ENCODE data around the gene CAPN12. TPM values are rescaled to one million over a fixed set of nuclear protein-coding genes. Genes with fewer than 3 reads are reported as not detected.

CAPN12 gene
- total RNA-seq, 1 experiment from 2014 or later = not detected

GRCh38 chr19:38692458-38693379 lies 51.6 kb downstream of the CAPN12 start:
- intact Hi-C loops (cut with micrococcal nuclease) = loop anchor here (2.0 kb wide), 1 partner anchor 36 kb away; no protein-coding TSS in a partner anchor
- H3K27me3 Mint-ChIP-seq (ENCODE audit: insufficient read depth, unreplicated experiment) = no peaks in the 10 kb centered on the region
- peaks cover 49% of the 10 kb centered on the region for H3K4me1 Mint-ChIP-seq (ENCODE audit: insufficient read depth, unreplicated experiment)
- peak overlapping the region; percentile 98 for H3K27ac Mint-ChIP-seq (ENCODE audit: low read depth, unreplicated experiment)
- no peak for DNase-seq (ENCODE audit: unreplicated experiment)
- H3K4me3 Mint-ChIP-seq (ENCODE audit: unreplicated experiment) = no peak overlapping the region
- TF ChIP-seq CTCF (IDR thresholded peaks at IDR 0.05; ENCODE audit: unreplicated experiment) = no peak
- POLR2A ChIA-PET = interaction anchor here (0.5 to 15.0 kb wide), 14 partner anchors 8 to 420 kb away, joined by 3 to 521 read pairs (median 4); partner anchors contain the start of gene ACTN4
- CTCF ChIA-PET = interaction anchor here (0.5 to 1.3 kb wide), 3 partner anchors 44 to 101 kb away, joined by 3 to 4 read pairs (median 3); no protein-coding TSS in a partner anchor
- BruUV-seq (replicated peaks) = TSS peak; percentile 89
- H3K36me3 Mint-ChIP-seq (ENCODE audit: insufficient read depth, unreplicated experiment) = peaks cover 35% of the 10 kb centered on the region
- H3K9me3 Mint-ChIP-seq (ENCODE audit: unreplicated experiment) = no peaks in the 10 kb centered on the region

- CTCF ChIA-PET = interaction anchor here (0.5 to 2.9 kb wide), 4 partner anchors 43 to 109 kb away, joined by 3 to 9 read pairs (median 3); no protein-coding TSS in a partner anchor
- TF ChIP-seq CTCF (IDR thresholded peaks at IDR 0.05; ENCODE audit: unreplicated experiment) = no peak
- Mint-ChIP-seq H3K36me3 (ENCODE audit: insufficient read depth, unreplicated experiment) (peaks cover 32% of the 10 kb centered on the region), H3K27me3 (ENCODE audit: insufficient read depth, unreplicated experiment) (no peaks in the 10 kb centered on the region), H3K9me3 (ENCODE audit: unreplicated experiment) (no peaks in the 10 kb centered on the region), H3K4me1 (ENCODE audit: insufficient read depth, unreplicated experiment) (peaks cover 55% of the 10 kb centered on the region), H3K27ac (ENCODE audit: low read depth, unreplicated experiment) (peak overlapping the region; percentile 98), H3K4me3 (ENCODE audit: unreplicated experiment) (peak overlapping the region; percentile 47)
- BruUV-seq (replicated peaks) = no TSS peak
- intact Hi-C loops (cut with micrococcal nuclease) = loop anchor here (2.0 kb wide), 1 partner anchor 35 kb away; no protein-coding TSS in a partner anchor
- peak; percentile 88 for DNase-seq (ENCODE audit: unreplicated experiment)
- POLR2A ChIA-PET = interaction anchor here (0.6 to 15.0 kb wide), 13 partner anchors 8 to 420 kb away, joined by 3 to 521 read pairs (median 6); partner anchors contain the start of gene ACTN4
Observed at GRCh38 chr19:38691938-38692457, 52.3 kb downstream of the CAPN12 start.

- TF ChIP-seq CTCF (IDR thresholded peaks at IDR 0.05; ENCODE audit: unreplicated experiment) = no peak
- Mint-ChIP-seq H3K9me3 (ENCODE audit: unreplicated experiment) (no peaks in the 10 kb centered on the region), H3K27ac (ENCODE audit: low read depth, unreplicated experiment) (peak overlapping the region; percentile 98), H3K36me3 (ENCODE audit: insufficient read depth, unreplicated experiment) (peaks cover 28% of the 10 kb centered on the region), H3K27me3 (ENCODE audit: insufficient read depth, unreplicated experiment) (no peaks in the 10 kb centered on the region), H3K4me1 (ENCODE audit: insufficient read depth, unreplicated experiment) (peaks cover 63% of the 10 kb centered on the region), H3K4me3 (ENCODE audit: unreplicated experiment) (no peak overlapping the region)
- CTCF ChIA-PET = interaction anchor here (0.6 to 2.9 kb wide), 4 partner anchors 43 to 200 kb away, joined by 4 to 9 read pairs (median 5); partner anchors contain the start of gene ACTN4
- intact Hi-C loops (cut with micrococcal nuclease) = no loop called here
- no TSS peak for BruUV-seq (replicated peaks)
- peak; percentile 26 for DNase-seq (ENCODE audit: unreplicated experiment)
- POLR2A ChIA-PET = interaction anchor here (1.3 to 15.0 kb wide), 8 partner anchors 9 to 158 kb away, joined by 4 to 521 read pairs (median 8); partner anchors contain the start of genes ACTN4 and HNRNPL
Observed at GRCh38 chr19:38690832-38691231, 53.4 kb downstream of the CAPN12 start.
